ENCODE measurements around the gene CCDC183.

- TF ChIP-seq CTCF (IDR thresholded peaks at IDR 0.05 in 8 of 11, conservative IDR thresholded peaks at IDR 0.05 in 3 of 11): no peak
- no peak for TF ChIP-seq POLR2A (IDR thresholded peaks at IDR 0.05)
- TF ChIP-seq POLR2AphosphoS5 (IDR thresholded peaks at IDR 0.05): no peak
Observed at GRCh38 chr9:136760424-136760823, 35.7 kb upstream of the CCDC183 start.

Measured in spleen (tissue), 7 donors.